Medulla oblongata (tissue), 1 donor: ENCODE results near the gene LCTL.
"Not testable (repeated sequence)": the region's sequence is repeated elsewhere in the genome, so short reads cannot be mapped to it uniquely, and the experiment has no call there.

Experiments used
- DNase-seq: peaks from one replicate; pipeline ENCODE4 v3.0.0-alpha.2; 2015; ENCODE audit errors: extremely low spot score

LCTL gene

GRCh38 chr15:66564136-66565041, 1.4 kb downstream of the LCTL start:
- DNase-seq: no peak

GRCh38 chr15:66563566-66564110, 2.2 kb downstream of the LCTL start:
- DNase-seq: no peak

- no peak for DNase-seq
Measured at GRCh38 chr15:66563126-66563525, 2.7 kb downstream of the LCTL start.

GRCh38 chr15:66560856-66561525, 4.8 kb downstream of the LCTL start:
- no peak for DNase-seq

GRCh38 chr15:66558271-66558670, 7.5 kb downstream of the LCTL start:
- DNase-seq: no peak

- no peak for DNase-seq
Measured at GRCh38 chr15:66555685-66556084, 10.1 kb downstream of the LCTL start.

GRCh38 chr15:66545255-66545654, 20.5 kb downstream of the LCTL start:
- no peak for DNase-seq

GRCh38 chr15:66542896-66543295, 22.9 kb downstream of the LCTL start:
- DNase-seq: no peak

- DNase-seq: no peak
Measured at GRCh38 chr15:66535056-66535455, 30.7 kb downstream of the LCTL start.

- peak; percentile 25 for DNase-seq
Measured at GRCh38 chr15:66524838-66525237, 41.0 kb downstream of the LCTL start.

- DNase-seq: no peak
Measured at GRCh38 chr15:66523926-66524325, 41.9 kb downstream of the LCTL start.

GRCh38 chr15:66515901-66516322, 49.9 kb downstream of the LCTL start:
- DNase-seq: no peak

- DNase-seq: no peak
Measured at GRCh38 chr15:66514586-66514985, 51.2 kb downstream of the LCTL start.

GRCh38 chr15:66508293-66508883, 57.4 kb downstream of the LCTL start:
- no peak for DNase-seq

- no peak for DNase-seq
Measured at GRCh38 chr15:66505818-66506217, 60.0 kb downstream of the LCTL start.

GRCh38 chr15:66505430-66505811, 60.4 kb downstream of the LCTL start:
- no peak for DNase-seq

- peak; percentile 82 for DNase-seq
Measured at GRCh38 chr15:66504563-66505429, 61.0 kb downstream of the LCTL start, which contains the start of the genes RPL4 and ZWILCH. Gene RPL4, minus strand, starts transcription at chr15:66504855. Its CDS starts 65 bp downstream, at chr15:66504790. Gene ZWILCH, plus strand, starts transcription at chr15:66505326. Its CDS starts 13 bp downstream, at chr15:66505339.

GRCh38 chr15:66503780-66504562, 61.8 kb downstream of the LCTL start:
- DNase-seq: no peak

- not testable (repeated sequence) for DNase-seq
Measured at GRCh38 chr15:66503041-66503648, 62.7 kb downstream of the LCTL start.

- DNase-seq: no peak
Measured at GRCh38 chr15:66502491-66502890, 63.3 kb downstream of the LCTL start.
